ENCODE results near the gene SLC16A11.

The SLC16A11 gene

DNA sequence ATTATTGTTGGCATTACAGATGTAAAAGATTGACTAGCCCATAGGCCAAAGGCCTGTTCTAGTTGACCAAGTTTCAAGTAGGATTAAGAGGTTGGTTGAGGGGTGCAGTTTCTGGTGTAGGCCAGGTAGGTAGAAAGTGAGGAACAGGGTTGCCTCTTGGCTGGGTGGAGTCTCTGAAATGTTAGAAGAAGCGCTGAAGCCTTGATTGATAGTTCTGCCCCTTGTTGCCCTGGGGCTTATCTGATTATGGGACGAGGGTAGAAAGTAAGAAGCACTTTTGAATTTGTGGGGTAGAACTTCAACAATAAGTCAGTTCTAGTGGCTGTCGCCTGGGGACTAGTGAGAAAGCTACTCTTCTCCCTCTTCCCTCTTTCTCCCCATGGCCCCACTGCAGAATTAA, 14.8 kb downstream of the SLC16A11 start:
- no peak for DNase-seq (ENCODE audit: extremely low read depth, low read depth)
- TF ChIP-seq, protein P1, sequence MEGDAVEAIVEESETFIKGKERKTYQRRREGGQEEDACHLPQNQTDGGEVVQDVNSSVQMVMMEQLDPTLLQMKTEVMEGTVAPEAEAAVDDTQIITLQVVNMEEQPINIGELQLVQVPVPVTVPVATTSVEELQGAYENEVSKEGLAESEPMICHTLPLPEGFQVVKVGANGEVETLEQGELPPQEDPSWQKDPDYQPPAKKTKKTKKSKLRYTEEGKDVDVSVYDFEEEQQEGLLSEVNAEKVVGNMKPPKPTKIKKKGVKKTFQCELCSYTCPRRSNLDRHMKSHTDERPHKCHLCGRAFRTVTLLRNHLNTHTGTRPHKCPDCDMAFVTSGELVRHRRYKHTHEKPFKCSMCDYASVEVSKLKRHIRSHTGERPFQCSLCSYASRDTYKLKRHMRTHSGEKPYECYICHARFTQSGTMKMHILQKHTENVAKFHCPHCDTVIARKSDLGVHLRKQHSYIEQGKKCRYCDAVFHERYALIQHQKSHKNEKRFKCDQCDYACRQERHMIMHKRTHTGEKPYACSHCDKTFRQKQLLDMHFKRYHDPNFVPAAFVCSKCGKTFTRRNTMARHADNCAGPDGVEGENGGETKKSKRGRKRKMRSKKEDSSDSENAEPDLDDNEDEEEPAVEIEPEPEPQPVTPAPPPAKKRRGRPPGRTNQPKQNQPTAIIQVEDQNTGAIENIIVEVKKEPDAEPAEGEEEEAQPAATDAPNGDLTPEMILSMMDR (IDR thresholded peaks at IDR 0.05; ENCODE audit: low read depth, low read length): no peak

DNA sequence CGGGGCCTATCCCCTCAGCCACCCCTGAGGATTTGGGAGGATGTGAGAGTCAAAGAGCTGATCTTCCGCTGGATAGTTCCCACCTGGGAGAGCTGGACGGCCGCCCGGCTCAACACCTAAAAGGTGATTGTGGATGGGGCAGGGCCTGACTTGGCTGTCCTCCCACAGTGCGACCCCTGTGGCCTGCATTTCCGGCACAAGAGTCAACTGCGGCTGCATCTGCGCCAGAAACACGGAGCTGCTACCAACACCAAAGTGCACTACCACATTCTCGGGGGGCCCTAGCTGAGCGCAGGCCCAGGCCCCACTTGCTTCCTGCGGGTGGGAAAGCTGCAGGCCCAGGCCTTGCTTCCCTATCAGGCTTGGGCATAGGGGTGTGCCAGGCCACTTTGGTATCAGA, 16.6 kb downstream of the SLC16A11 start:
- TF ChIP-seq, protein P1 (IDR thresholded peaks at IDR 0.05; ENCODE audit: low read depth, low read length): no peak
- no peak for DNase-seq (ENCODE audit: extremely low read depth, low read depth)

DNA sequence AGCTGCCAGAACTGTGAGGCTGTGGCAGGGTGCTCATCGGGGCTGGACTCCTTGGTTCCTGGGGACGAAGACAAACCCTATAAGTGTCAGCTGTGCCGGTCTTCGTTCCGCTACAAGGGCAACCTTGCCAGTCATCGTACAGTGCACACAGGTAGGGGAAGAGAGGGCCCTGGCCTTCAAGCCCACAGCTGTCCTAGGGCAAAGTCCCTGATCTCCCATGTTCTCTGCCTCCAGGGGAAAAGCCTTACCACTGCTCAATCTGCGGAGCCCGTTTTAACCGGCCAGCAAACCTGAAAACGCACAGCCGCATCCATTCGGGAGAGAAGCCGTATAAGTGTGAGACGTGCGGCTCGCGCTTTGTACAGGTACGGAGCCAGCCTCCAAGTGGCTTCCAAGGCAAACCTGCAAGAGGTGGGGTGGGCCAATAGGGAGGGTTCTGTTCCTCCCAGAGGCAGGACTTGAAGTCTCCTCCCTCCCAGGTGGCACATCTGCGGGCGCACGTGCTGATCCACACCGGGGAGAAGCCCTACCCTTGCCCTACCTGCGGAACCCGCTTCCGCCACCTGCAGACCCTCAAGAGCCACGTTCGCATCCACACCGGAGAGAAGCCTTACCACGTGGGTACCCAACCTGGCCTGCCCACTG, 17.3 kb downstream of the SLC16A11 start:
- TF ChIP-seq, protein P1 (IDR thresholded peaks at IDR 0.05; ENCODE audit: low read depth, low read length): no peak
- no peak for DNase-seq (ENCODE audit: extremely low read depth, low read depth)

DNA sequence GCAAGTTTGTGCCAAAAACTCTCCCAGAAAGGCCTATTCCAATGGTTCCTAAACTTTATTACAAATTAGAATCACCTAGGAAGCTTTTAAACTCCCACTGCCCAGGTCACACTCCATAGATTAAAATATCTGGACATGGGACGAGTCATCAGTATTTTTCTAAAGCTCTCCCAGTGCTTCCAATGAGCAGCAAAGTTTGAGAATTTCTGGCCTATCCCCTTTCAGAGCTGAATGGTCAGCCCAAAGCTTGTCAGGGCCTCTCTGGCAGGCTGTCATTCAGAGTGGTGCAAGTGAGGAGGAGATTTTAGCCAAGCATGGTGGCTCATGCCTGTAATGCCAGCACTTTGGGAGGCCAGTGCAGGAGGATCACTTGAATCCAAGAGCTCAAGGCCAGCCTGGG, 18.6 kb downstream of the SLC16A11 start:
- TF ChIP-seq, protein P1 (IDR thresholded peaks at IDR 0.05; ENCODE audit: low read depth, low read length): no peak
- no peak for DNase-seq (ENCODE audit: extremely low read depth, low read depth)

DNA sequence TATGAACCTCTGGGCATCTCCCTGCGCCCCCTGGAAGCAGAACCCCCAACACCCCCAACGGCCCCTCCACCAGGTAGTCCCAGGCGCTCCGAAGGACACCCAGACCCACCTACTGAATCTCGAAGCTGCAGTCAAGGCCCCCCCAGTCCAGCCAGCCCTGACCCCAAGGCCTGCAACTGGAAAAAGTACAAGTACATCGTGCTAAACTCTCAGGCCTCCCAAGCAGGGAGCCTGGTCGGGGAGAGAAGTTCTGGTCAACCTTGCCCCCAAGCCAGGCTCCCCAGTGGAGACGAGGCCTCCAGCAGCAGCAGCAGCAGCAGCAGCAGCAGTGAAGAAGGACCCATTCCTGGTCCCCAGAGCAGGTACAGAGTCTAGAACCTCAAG, 19.5 kb downstream of the SLC16A11 start:
- no peak for DNase-seq (ENCODE audit: extremely low read depth, low read depth)

DNA sequence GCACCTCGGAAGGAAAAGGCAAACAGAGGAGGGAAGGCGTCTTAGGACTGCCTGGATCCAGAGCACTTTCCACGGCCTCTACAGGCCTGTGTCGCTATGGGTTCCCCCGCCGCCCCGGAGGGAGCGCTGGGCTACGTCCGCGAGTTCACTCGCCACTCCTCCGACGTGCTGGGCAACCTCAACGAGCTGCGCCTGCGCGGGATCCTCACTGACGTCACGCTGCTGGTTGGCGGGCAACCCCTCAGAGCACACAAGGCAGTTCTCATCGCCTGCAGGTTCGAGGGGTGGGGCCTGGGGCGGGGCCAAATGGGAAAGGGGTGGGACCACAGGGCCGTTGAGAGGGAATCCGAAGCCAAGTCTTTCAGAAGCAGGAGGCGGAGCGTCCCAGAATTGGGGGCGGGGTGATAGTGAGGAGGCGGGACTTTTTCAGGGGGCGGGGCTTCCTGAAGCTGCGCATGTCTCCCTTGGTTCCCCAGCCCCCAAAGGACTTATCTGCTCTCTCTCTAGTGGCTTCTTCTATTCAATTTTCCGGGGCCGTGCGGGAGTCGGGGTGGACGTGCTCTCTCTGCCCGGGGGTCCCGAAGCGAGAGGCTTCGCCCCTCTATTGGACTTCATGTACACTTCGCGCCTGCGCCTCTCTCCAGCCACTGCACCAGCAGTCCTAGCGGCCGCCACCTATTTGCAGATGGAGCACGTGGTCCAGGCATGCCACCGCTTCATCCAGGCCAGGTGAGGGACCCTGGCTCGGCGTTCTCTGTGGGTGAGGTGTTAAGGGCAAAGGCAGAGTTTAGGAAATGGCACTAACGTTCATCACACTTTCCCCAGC, 20.1 kb downstream of the SLC16A11 start:
- DNase-seq (ENCODE audit: extremely low read depth, low read depth): no peak
- TF ChIP-seq, protein P1 (IDR thresholded peaks at IDR 0.05; ENCODE audit: low read depth, low read length): no peak

More for the DNA sequence above, 19.5 kb downstream of the SLC16A11 start:
- TF ChIP-seq, protein P1 (IDR thresholded peaks at IDR 0.05; ENCODE audit: low read depth, low read length): no peak
